ENCODE results near the gene SRGAP2B.
"Not testable (repeated sequence)": the region's sequence is repeated elsewhere in the genome, so short reads cannot be mapped to it uniquely, and the experiment has no call there.

The SRGAP2B gene

DNA sequence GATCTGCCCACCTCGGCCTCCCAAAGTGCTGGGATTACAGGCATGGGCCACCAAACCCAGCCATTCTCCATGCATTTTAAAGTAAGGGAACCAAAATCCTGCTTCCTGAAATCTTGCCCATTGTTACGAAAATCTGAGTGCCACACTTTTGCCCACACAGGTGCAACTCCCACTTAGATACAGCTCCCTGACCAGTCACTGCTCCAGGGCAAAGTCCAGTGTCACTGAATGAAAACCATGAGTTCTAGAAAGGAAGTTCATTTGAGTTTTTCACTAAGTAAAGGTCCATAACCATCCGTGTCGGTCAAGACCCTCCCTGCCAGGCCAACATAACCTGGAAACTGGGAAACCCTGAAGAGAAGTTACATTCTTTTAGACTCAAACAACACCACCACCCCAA, 67.9 kb downstream of the SRGAP2B start:
- H3K36me3 Mint-ChIP-seq (ENCODE audit: low read depth); DNase-seq; H3K9me3 Mint-ChIP-seq; H3K4me1 Mint-ChIP-seq; H3K27me3 Mint-ChIP-seq (ENCODE audit: low read depth, poor library complexity); H3K27ac Mint-ChIP-seq; H3K4me3 Mint-ChIP-seq: not testable (repeated sequence)

DNA sequence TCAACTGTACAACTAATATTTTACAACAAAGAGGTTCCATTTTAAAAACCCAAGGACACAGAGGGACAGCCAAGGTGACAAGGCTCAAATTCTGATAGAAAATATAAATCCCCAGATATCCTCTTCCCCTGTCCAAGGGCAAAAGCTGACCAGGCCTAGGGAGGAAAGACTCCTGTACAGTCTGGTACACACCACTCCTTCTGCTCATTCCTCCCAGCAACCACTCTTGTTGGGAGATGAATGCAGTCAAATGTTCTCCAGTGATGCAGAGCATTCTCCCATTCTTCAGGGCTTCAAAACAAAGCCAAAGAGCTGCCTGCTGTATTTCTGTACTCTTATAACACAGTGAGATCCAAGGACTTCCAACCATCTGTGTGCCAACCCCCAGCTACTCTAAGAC, 69.8 kb downstream of the SRGAP2B start:
- H3K27me3 Mint-ChIP-seq (ENCODE audit: low read depth, poor library complexity); H3K9me3 Mint-ChIP-seq; H3K36me3 Mint-ChIP-seq (ENCODE audit: low read depth); DNase-seq; H3K27ac Mint-ChIP-seq; H3K4me3 Mint-ChIP-seq; H3K4me1 Mint-ChIP-seq: not testable (repeated sequence)

DNA sequence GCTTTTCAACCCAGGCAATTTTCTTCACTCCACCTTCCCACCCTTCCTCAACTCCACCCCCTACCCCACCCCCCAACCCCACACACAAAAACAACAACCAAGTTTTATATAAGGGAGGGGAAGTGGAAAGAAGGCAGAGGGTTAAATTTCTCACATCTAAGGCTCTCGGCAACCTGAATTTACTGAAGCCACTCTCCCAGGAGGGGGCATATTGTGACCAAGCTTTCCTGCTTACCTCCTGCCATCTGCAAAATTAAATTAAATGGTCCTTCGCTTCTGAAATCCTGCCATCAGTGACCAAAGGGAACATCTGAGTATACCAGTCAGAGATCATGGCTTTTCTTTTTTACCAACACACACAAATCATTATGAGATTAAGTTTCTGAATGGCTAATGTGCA, 72.9 kb downstream of the SRGAP2B start:
- not testable (repeated sequence) for H3K27ac Mint-ChIP-seq; H3K27me3 Mint-ChIP-seq (ENCODE audit: low read depth, poor library complexity); H3K4me1 Mint-ChIP-seq; H3K4me3 Mint-ChIP-seq; DNase-seq; H3K9me3 Mint-ChIP-seq; H3K36me3 Mint-ChIP-seq (ENCODE audit: low read depth)

DNA sequence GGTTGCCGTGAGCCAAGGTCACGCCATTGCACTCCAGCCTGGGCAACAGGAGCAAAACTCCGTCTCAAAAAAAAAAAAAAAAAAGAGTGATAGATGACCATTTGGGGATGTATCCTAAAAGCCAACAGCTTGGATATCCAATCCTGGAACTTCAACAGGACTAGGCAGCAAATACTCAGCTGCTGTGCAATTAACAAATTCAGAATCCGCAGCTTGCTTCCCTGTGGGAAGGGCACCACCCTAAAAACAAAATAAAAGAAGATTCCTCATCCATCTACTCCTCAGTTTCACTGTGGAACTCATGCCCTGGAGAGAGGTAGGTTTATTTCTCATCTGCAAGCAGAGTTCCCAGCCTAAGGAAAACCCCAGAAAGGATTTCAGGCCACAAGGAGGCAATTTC, 73.4 kb downstream of the SRGAP2B start:
- not testable (repeated sequence) for H3K9me3 Mint-ChIP-seq; H3K36me3 Mint-ChIP-seq (ENCODE audit: low read depth); H3K27me3 Mint-ChIP-seq (ENCODE audit: low read depth, poor library complexity); H3K4me3 Mint-ChIP-seq; H3K4me1 Mint-ChIP-seq; H3K27ac Mint-ChIP-seq; DNase-seq

DNA sequence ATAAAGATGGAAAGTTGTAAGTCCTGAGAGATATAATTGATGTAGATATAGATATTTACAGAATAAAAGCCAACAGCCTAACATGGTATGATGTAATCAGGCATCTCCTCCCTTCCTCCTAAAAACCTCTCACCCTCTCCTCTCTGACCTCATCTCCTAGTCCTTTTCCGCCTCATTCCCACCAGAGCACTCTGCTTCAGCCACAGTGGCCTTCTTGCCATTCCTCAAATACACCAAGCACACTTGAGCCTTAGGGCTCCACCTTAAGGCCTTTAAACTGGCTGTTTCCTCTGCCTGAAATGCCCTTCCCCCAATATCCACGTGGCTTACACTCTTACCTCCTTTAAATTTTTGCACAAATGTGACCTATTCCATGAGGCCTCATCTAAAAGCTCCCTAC, 75.4 kb downstream of the SRGAP2B start:
- H3K4me3 Mint-ChIP-seq; DNase-seq; H3K27me3 Mint-ChIP-seq (ENCODE audit: low read depth, poor library complexity); H3K36me3 Mint-ChIP-seq (ENCODE audit: low read depth); H3K27ac Mint-ChIP-seq; H3K4me1 Mint-ChIP-seq; H3K9me3 Mint-ChIP-seq: not testable (repeated sequence)

DNA sequence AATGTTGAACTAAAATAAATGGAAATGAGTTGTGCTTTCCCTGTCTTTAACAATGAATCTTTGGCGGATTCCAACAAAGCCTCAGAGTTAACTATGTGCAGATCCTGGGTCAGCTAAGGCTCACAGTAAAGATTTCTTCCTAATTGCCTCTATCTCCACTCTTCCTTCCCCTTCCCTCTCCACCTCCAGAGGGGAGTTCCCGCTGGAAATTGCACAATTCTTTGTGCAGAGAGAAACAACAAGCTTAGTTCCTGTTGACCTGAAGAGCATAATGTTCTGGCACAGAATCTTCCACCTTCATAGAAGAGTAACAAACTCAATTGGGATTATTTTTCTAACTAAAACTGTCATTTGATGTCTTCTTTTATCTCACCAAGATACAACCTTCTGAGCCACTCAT, 77.4 kb downstream of the SRGAP2B start:
- not testable (repeated sequence) for H3K9me3 Mint-ChIP-seq; DNase-seq; H3K27me3 Mint-ChIP-seq (ENCODE audit: low read depth, poor library complexity)

DNA sequence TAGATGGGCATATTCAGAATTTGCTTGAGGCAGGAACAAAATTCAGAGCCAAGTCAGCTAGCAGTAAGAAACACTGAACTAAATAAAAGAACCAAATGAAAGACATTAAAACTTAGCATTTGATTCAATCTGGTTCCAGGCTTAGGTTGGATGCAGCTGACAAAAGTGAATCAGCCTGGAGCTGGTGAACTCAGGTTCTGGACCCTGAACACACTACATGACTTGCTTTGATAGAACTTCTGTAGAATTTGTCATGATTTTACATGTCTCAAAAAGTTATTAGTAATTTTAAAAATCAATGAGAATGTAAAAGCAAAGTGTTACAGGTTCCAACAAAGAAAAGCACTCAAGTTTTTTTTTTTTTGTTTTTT, 78.7 kb downstream of the SRGAP2B start:
- H3K4me1 Mint-ChIP-seq, H3K9me3 Mint-ChIP-seq: not testable (repeated sequence)

More for the DNA sequence above, 77.4 kb downstream of the SRGAP2B start:
- H3K4me1 Mint-ChIP-seq; H3K4me3 Mint-ChIP-seq; H3K36me3 Mint-ChIP-seq (ENCODE audit: low read depth); H3K27ac Mint-ChIP-seq: not testable (repeated sequence)

DNA sequence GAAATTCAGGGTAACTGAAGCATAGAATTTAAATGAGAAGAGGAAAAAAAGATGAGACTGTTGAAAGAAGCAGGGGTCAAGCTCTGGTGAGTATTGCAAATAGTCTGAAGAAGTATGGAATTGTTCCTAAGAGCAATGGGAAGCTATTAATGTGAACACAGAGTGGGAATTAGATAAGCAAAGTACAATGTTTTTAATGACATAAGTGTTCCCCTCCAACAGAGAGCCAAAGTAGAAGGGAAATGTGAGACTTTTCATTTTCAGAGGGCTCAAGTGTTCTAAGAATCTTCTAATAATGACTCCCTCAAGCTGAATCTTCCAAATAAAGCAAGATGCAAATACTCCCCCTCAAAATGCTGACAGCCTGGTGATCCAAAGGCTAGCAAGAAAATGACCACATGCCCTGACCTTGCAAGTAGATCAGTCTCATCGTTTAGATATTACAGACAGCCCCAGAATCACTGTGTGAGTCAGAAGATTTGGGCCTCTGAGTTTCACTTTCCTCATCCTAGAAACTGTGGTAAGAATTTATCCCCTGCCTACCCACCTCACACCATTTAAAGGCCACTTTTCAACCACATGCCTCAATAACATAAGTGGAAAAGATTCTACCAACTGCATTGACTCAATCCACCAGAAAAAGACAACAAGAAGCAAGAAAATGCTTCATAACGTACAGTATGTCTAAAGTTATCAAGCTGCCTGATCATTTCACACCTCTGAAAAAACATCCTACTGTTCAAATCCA, 79.2 kb downstream of the SRGAP2B start:
- not testable (repeated sequence) for H3K9me3 Mint-ChIP-seq; H3K4me3 Mint-ChIP-seq; H3K4me1 Mint-ChIP-seq; H3K27me3 Mint-ChIP-seq (ENCODE audit: low read depth, poor library complexity); DNase-seq; H3K36me3 Mint-ChIP-seq (ENCODE audit: low read depth); H3K27ac Mint-ChIP-seq

More for the DNA sequence above, 78.7 kb downstream of the SRGAP2B start:
- H3K27me3 Mint-ChIP-seq (ENCODE audit: low read depth, poor library complexity); DNase-seq; H3K4me3 Mint-ChIP-seq; H3K27ac Mint-ChIP-seq; H3K36me3 Mint-ChIP-seq (ENCODE audit: low read depth): not testable (repeated sequence)

DNA sequence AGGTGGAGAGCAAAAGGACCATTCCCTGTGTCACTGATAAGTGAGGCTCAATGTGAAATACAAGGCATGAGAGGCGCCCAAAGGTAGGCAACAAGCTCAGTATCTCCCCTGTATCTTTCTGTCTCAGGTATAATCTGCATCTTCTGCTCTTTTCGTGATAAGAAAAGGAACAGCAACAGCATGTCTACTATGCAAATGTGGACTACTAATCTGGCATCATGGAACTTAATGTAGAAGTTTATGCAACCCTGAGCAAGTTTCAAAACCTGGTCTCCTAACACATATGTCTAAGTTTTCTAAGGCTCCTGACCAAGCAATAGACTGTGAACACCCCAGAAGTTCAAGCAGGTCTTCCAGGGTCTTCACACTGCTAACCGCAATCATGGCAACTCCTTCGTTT, 81.8 kb downstream of the SRGAP2B start:
- not testable (repeated sequence) for H3K9me3 Mint-ChIP-seq; DNase-seq; H3K4me1 Mint-ChIP-seq; H3K4me3 Mint-ChIP-seq; H3K36me3 Mint-ChIP-seq (ENCODE audit: low read depth); H3K27ac Mint-ChIP-seq; H3K27me3 Mint-ChIP-seq (ENCODE audit: low read depth, poor library complexity)

DNA sequence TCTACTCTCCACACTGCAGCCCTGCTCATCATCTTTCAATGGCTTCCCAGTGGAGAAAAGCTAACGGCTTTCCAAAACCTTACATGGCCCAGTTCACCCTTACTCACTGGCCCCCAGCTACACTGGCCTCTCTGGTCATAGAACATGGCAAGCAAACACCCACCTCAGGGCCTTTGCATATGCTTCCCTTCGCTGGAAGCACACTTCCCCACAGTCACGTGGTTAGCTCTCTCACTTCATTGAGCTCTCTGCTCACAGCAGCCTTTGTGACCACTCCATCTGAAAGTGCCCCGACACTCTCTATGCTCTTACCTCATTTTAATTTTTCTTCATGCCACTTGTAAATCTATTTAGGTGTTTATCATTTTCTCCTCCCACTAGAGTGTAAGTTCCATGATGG, 83.3 kb downstream of the SRGAP2B start:
- DNase-seq; H3K27ac Mint-ChIP-seq; H3K9me3 Mint-ChIP-seq; H3K4me3 Mint-ChIP-seq; H3K36me3 Mint-ChIP-seq (ENCODE audit: low read depth); H3K27me3 Mint-ChIP-seq (ENCODE audit: low read depth, poor library complexity); H3K4me1 Mint-ChIP-seq: not testable (repeated sequence)

DNA sequence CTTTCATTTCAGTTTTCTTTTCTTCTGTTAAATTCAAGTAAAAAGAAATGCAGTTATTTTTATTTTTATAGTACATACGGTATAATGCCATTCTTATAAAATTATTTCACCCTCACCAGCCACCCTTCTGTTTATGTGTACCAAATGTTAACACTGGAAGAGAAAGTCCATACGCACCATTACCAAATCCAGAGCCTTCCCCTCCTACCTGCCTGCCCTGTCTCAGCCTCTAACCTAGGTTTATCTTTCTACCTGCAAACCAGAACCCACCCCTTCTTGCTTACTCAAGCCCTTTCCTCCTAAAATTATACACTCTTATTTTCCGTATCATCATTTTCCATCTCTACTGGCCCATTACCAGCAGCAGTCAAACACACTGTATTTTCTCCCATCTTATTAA, 84.5 kb downstream of the SRGAP2B start:
- not testable (repeated sequence) for H3K9me3 Mint-ChIP-seq; H3K27me3 Mint-ChIP-seq (ENCODE audit: low read depth, poor library complexity); H3K4me1 Mint-ChIP-seq; DNase-seq; H3K4me3 Mint-ChIP-seq; H3K36me3 Mint-ChIP-seq (ENCODE audit: low read depth); H3K27ac Mint-ChIP-seq

DNA sequence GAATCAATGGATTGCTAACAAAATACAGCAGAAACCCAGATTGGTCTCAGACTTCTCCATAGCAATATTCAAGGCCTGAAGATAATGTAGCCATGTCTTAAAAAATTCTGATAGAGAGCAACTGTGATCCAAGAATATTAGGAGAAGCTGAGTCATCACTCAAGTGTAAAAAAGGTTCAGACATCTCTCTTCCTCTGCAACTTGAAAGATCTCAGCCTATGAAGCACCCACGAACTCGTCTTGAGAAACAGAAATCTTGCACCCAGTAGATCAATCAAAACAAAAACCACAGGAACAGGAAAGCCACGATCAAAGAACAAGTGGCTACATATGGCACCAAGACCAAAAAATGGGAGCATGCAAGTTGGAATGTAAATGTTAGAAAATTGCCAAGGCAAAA, 85.2 kb downstream of the SRGAP2B start:
- not testable (repeated sequence) for H3K36me3 Mint-ChIP-seq (ENCODE audit: low read depth); H3K4me1 Mint-ChIP-seq; H3K27ac Mint-ChIP-seq; H3K9me3 Mint-ChIP-seq; DNase-seq; H3K4me3 Mint-ChIP-seq; H3K27me3 Mint-ChIP-seq (ENCODE audit: low read depth, poor library complexity)

DNA sequence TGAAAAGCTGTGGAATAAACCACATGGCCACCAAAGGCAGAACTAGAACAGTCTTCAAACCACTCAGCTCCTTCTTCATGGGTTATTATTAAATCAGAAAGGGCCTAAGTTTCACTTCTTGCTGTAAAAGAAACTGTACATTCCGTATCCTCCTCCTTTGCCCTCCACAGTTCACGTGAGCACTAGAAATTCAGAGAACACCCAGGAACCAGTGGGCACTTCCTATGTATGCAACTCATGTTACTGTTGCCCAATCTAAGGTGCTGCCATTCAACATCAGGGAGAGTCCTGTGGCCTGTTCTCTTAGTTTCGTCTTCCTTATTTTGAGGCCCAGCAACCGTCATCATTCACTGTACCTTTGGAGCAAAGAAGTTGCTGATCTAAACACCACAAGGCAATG, 86.7 kb downstream of the SRGAP2B start:
- H3K4me1 Mint-ChIP-seq; DNase-seq; H3K9me3 Mint-ChIP-seq; H3K27me3 Mint-ChIP-seq (ENCODE audit: low read depth, poor library complexity); H3K36me3 Mint-ChIP-seq (ENCODE audit: low read depth); H3K4me3 Mint-ChIP-seq; H3K27ac Mint-ChIP-seq: not testable (repeated sequence)

DNA sequence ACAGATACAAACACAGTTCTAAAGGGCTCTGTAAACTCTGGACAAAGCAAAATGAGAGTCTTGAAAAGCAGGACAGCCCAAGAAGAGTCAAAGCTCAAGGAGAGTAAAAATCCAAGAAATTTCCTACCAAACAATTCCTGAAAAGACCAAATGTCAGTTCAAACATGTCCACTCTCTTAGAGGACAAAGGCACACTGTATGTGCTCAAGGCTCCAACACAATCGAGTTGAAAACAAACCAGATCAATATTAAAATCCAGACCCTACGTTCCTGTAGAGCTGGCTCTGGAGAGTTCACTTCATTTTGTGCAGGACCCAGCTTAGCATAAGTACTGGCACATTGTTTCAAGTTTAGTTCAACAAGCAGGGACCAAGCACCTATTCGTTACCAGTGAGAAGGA, 90.0 kb downstream of the SRGAP2B start:
- not testable (repeated sequence) for H3K36me3 Mint-ChIP-seq (ENCODE audit: low read depth); H3K27me3 Mint-ChIP-seq (ENCODE audit: low read depth, poor library complexity)

DNA sequence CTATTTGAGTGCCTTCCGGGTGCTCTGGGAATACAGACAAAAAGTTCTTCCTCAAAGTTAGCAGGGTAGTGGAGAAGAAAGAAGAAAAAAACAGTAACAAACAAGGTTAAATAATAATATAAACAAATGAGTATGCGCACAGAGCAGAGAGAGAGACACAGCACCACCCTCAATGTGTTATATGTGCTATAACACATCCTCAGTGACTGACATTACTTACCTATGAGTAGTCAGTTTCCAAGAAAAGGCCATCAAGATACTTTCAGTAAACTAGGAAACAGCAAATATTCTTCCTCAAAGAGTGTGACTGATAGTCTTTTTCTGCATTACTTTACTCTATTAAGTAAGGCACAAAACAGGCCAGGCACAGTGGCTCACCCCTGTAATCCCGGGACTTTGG, 93.7 kb downstream of the SRGAP2B start:
- DNase-seq; H3K27ac Mint-ChIP-seq; H3K4me3 Mint-ChIP-seq; H3K4me1 Mint-ChIP-seq; H3K27me3 Mint-ChIP-seq (ENCODE audit: low read depth, poor library complexity); H3K36me3 Mint-ChIP-seq (ENCODE audit: low read depth); H3K9me3 Mint-ChIP-seq: not testable (repeated sequence)

More for the DNA sequence above, 90.0 kb downstream of the SRGAP2B start:
- not testable (repeated sequence) for H3K4me3 Mint-ChIP-seq, H3K9me3 Mint-ChIP-seq, H3K27ac Mint-ChIP-seq, H3K4me1 Mint-ChIP-seq, DNase-seq

All from nephron progenitor cell (in vitro differentiated cells).